Mesenchymal stem cell (in vitro differentiated cells and primary cell): ENCODE data around the gene ATP6V0D1.

ENCODE experiments used
- DNase-seq: peaks from one replicate; pipeline ENCODE4 v3.0.0-alpha.2; 2013
- H2AFZ ChIP-seq: one replicate; pipeline ENCODE4 v1.6.1; 2013; ENCODE audit warnings: low read depth, mild to moderate bottlenecking, control low read depth, inconsistent platforms, low read length, moderate library complexity
- H2AK5ac ChIP-seq: 2 replicates; pipeline ENCODE4 v1.6.1; 2013; ENCODE audit warnings: low read length, moderate library complexity, mild to moderate bottlenecking, inconsistent platforms; ENCODE audit not compliant: severe bottlenecking
- H2BK120ac ChIP-seq: one replicate; pipeline ENCODE4 v1.6.1; 2013; ENCODE audit warnings: low read depth, mild to moderate bottlenecking, inconsistent platforms, low read length, moderate library complexity
- H2BK12ac ChIP-seq, 2 experiments: one replicate each; pipeline ENCODE4 v1.6.1; 2013; ENCODE audit warnings: inconsistent platforms in 2 of 2, low read length in 2 of 2, mild to moderate bottlenecking in 2 of 2, moderate library complexity in 2 of 2, control low read depth in 1 of 2
- H2BK15ac ChIP-seq: one replicate; pipeline ENCODE4 v1.6.1; 2013; ENCODE audit warnings: mild to moderate bottlenecking, low read depth, inconsistent platforms; ENCODE audit not compliant: poor library complexity, severe bottlenecking
- H2BK5ac ChIP-seq: 2 replicates; pipeline ENCODE4 v1.6.1; 2013; ENCODE audit warnings: low read depth, mild to moderate bottlenecking, low read length, control low read depth, inconsistent platforms; ENCODE audit not compliant: poor library complexity, severe bottlenecking
- H3K14ac ChIP-seq, 2 experiments: one replicate each; pipeline ENCODE4 v1.6.1; 2013; ENCODE audit warnings: inconsistent platforms in 2 of 2, low read length in 2 of 2, control low read depth in 1 of 2, mild to moderate bottlenecking in 1 of 2, moderate library complexity in 1 of 2
- H3K18ac ChIP-seq, 2 experiments: one replicate each; pipeline ENCODE4 v1.6.1; 2013; ENCODE audit warnings: inconsistent platforms in 2 of 2, low read length in 2 of 2, control low read depth in 1 of 2, low read depth in 1 of 2, mild to moderate bottlenecking in 1 of 2
- H3K23ac ChIP-seq, 2 experiments: one replicate each; pipeline ENCODE4 v1.6.1; 2013; ENCODE audit warnings: inconsistent platforms in 2 of 2, low read length in 2 of 2, mild to moderate bottlenecking in 2 of 2, moderate library complexity in 2 of 2, control low read depth in 1 of 2
- H3K27ac ChIP-seq: 2 replicates; pipeline ENCODE4 v1.5.1; 2013; ENCODE audit warnings: mild to moderate bottlenecking, moderate library complexity, low read length, control low read depth, inconsistent platforms; ENCODE audit not compliant: poor library complexity, severe bottlenecking
- H3K27me3 ChIP-seq, 2 experiments: 2 replicates each; pipeline versions ENCODE4 v1.6.1 to v1.7.0; 2013; ENCODE audit warnings: low read length in 2 of 2, mild to moderate bottlenecking in 2 of 2, moderate library complexity in 2 of 2, control low read depth in 1 of 2, inconsistent platforms in 1 of 2; ENCODE audit not compliant: control insufficient read depth in 1 of 2, insufficient read depth in 1 of 2
- H3K36me3 ChIP-seq, 2 experiments: 2 replicates each; pipeline versions ENCODE4 v1.6.1 to v1.7.0; 2013; ENCODE audit warnings: low read length in 2 of 2, control low read depth in 1 of 2, inconsistent platforms in 1 of 2, low read depth in 1 of 2, mild to moderate bottlenecking in 1 of 2; ENCODE audit not compliant: insufficient read depth in 2 of 2, control insufficient read depth in 1 of 2
- H3K4ac ChIP-seq, 2 experiments: one replicate each; pipeline ENCODE4 v1.6.1; 2013; ENCODE audit warnings: inconsistent platforms in 2 of 2, low read length in 2 of 2, mild to moderate bottlenecking in 2 of 2, moderate library complexity in 2 of 2, control low read depth in 1 of 2, low read depth in 1 of 2
- H3K4me1 ChIP-seq: 2 replicates; pipeline ENCODE4 v1.6.1; 2013; ENCODE audit warnings: low read depth, low read length, control low read depth; ENCODE audit not compliant: control insufficient read depth, insufficient read depth
- H3K4me2 ChIP-seq: 2 replicates; pipeline ENCODE4 v1.6.1; 2013; ENCODE audit warnings: low read length, mild to moderate bottlenecking, inconsistent platforms; ENCODE audit not compliant: poor library complexity, severe bottlenecking
- H3K4me3 ChIP-seq, 2 experiments: 2 replicates each; pipeline versions ENCODE4 v1.5.1 to v1.7.0; 2013; ENCODE audit warnings: low read length in 2 of 2, mild to moderate bottlenecking in 2 of 2, control low read depth in 1 of 2, low read depth in 1 of 2; ENCODE audit not compliant: insufficient read depth in 1 of 2
- H3K79me1 ChIP-seq: replicated peaks from 2 replicates; pipeline ENCODE4 v1.6.1; 2013; ENCODE audit warnings: mild to moderate bottlenecking, control low read depth, low read length, inconsistent platforms; ENCODE audit not compliant: poor library complexity, severe bottlenecking
- H3K9ac ChIP-seq: 2 replicates; pipeline ENCODE4 v1.7.0; 2013; ENCODE audit warnings: mild to moderate bottlenecking, low read length, moderate library complexity
- H3K9me3 ChIP-seq: 2 replicates; pipeline ENCODE4 v1.7.0; 2013; ENCODE audit warnings: mild to moderate bottlenecking, low read length; ENCODE audit not compliant: control insufficient read depth
- H4K8ac ChIP-seq: one replicate; pipeline ENCODE4 v1.6.1; 2013; ENCODE audit warnings: inconsistent platforms, mild to moderate bottlenecking, low read length, moderate library complexity
- H4K91ac ChIP-seq: one replicate; pipeline ENCODE4 v1.6.1; 2013; ENCODE audit warnings: mild to moderate bottlenecking, low read length, inconsistent platforms
- WGBS: methylation state at CpG from one replicate; pipeline ENCODE4 v1.1.7; 2013; ENCODE audit warnings: mixed read lengths; 5-methylcytosine and 5-hydroxymethylcytosine counted together

ATP6V0D1 gene

GRCh38 chr16:67436640-67437193, 44.2 kb downstream of the ATP6V0D1 start:
- Histone ChIP-seq H3K9ac (no peak overlapping the region), H3K79me1 (peaks cover 16% of the 10 kb centered on the region), H3K27me3 (peaks cover 2 to 4% of the 10 kb centered on the region in 2 experiments), H2BK5ac (no peak overlapping the region), H2AFZ (no peak overlapping the region), H3K18ac (no peak overlapping the region), H3K36me3 (peaks cover 68 to 71% of the 10 kb centered on the region in 2 experiments), H2BK12ac (no peak overlapping the region), H3K4me3 (no peak overlapping the region), H3K23ac (no peak overlapping the region), H2BK15ac (no peak overlapping the region), H3K14ac (no peak overlapping the region), H2AK5ac (no peak overlapping the region), H4K8ac (peak overlapping the region; percentile 7), H3K4ac (no peak overlapping the region), H2BK120ac (no peak overlapping the region), H3K27ac (no peak overlapping the region), H3K4me2 (no peak overlapping the region), H3K9me3 (no peaks in the 10 kb centered on the region), H4K91ac (no peak overlapping the region), H3K4me1 (peaks cover 10% of the 10 kb centered on the region)
- 96% methylated on average over 23 of the region's 23 CpGs for WGBS
- DNase-seq: no peak

GRCh38 chr16:67435758-67436164, 45.2 kb downstream of the ATP6V0D1 start:
- Histone ChIP-seq H3K4ac (no peak overlapping the region), H2AK5ac (no peak overlapping the region), H4K8ac (no peak overlapping the region), H3K4me2 (no peak overlapping the region), H3K79me1 (peaks cover 9% of the 10 kb centered on the region), H4K91ac (no peak overlapping the region), H3K36me3 (peaks cover 58 to 63% of the 10 kb centered on the region in 2 experiments), H3K27ac (no peak overlapping the region), H3K23ac (no peak overlapping the region), H3K27me3 (peaks cover 3 to 8% of the 10 kb centered on the region in 2 experiments), H3K14ac (no peak overlapping the region), H3K9ac (no peak overlapping the region), H2BK15ac (no peak overlapping the region), H2BK12ac (no peak overlapping the region), H2AFZ (no peak overlapping the region), H3K4me3 (no peak overlapping the region), H3K9me3 (no peaks in the 10 kb centered on the region), H2BK5ac (no peak overlapping the region), H3K4me1 (peaks cover 15% of the 10 kb centered on the region), H3K18ac (no peak overlapping the region), H2BK120ac (no peak overlapping the region)
- no peak for DNase-seq
- WGBS: 97% methylated on average over 16 of the region's 16 CpGs

GRCh38 chr16:67433131-67433719, 47.7 kb downstream of the ATP6V0D1 start:
- Histone ChIP-seq H3K14ac (no peak overlapping the region), H2AFZ (no peak overlapping the region), H2BK5ac (no peak overlapping the region), H3K18ac (no peak overlapping the region), H3K79me1 (no peaks in the 10 kb centered on the region), H3K4ac (no peak overlapping the region), H4K8ac (no peak overlapping the region), H3K4me1 (peaks cover 26% of the 10 kb centered on the region), H2BK120ac (no peak overlapping the region), H3K27ac (no peak overlapping the region), H3K9me3 (no peaks in the 10 kb centered on the region), H2AK5ac (no peak overlapping the region), H3K36me3 (peaks cover 36 to 42% of the 10 kb centered on the region in 2 experiments), H2BK12ac (no peak overlapping the region), H3K27me3 (peaks cover 20 to 30% of the 10 kb centered on the region in 2 experiments), H4K91ac (no peak overlapping the region), H3K4me2 (no peak overlapping the region), H3K23ac (no peak overlapping the region), H3K4me3 (no peak overlapping the region), H3K9ac (no peak overlapping the region), H2BK15ac (no peak overlapping the region)
- WGBS: 93% methylated on average over 3 of the region's 5 CpGs
- DNase-seq: no peak

GRCh38 chr16:67432506-67432890, 48.5 kb downstream of the ATP6V0D1 start:
- H3K4me2 ChIP-seq: no peak overlapping the region
- no peak overlapping the region for H2AK5ac ChIP-seq
- no peak overlapping the region for H3K27ac ChIP-seq
- H3K9ac ChIP-seq: no peak overlapping the region
- no peaks in the 10 kb centered on the region for H3K9me3 ChIP-seq
- whole genome bisulfite sequencing: 90% methylated on average over 5 of the region's 5 CpGs
- peaks cover 29 to 35% of the 10 kb centered on the region in 2 experiments for H3K36me3 ChIP-seq
- no peak overlapping the region for H3K4me3 ChIP-seq
- no peak overlapping the region for H2BK15ac ChIP-seq
- no peak overlapping the region for H4K8ac ChIP-seq
- no peak overlapping the region for H3K4ac ChIP-seq
- no peak overlapping the region for H2BK120ac ChIP-seq
- no peak overlapping the region for H2BK12ac ChIP-seq
- no peak overlapping the region for H2AFZ ChIP-seq
- H3K23ac ChIP-seq: no peak overlapping the region
- no peak overlapping the region for H3K14ac ChIP-seq
- no peak for DNase-seq
- no peak overlapping the region for H3K18ac ChIP-seq
- H3K27me3 ChIP-seq: peaks cover 20 to 38% of the 10 kb centered on the region in 2 experiments
- H2BK5ac ChIP-seq: no peak overlapping the region
- peaks cover 26% of the 10 kb centered on the region for H3K4me1 ChIP-seq
- no peak overlapping the region for H4K91ac ChIP-seq
- no peaks in the 10 kb centered on the region for H3K79me1 ChIP-seq
